HL-60 (cell line): ENCODE data around the gene MYO15A.

ENCODE experiments used
- DNase-seq, 2 experiments: peaks; one replicate each; pipeline ENCODE4 v3.0.0-alpha.2; 2010 to 2020; ENCODE audit warnings: low read depth in 1 of 2, low spot score in 1 of 2
- H3K27ac ChIP-seq: fragments of 250-450 bp; sonication (Bioruptor Pico); replicated peaks from 2 replicates; pipeline ENCODE4 v1.5.1; 2020; ENCODE audit warnings: mild to moderate bottlenecking, moderate library complexity
- H3K27me3 ChIP-seq: fragments of 250-450 bp; sonication (Bioruptor Pico); 2 replicates; pipeline ENCODE4 v1.5.1; 2021; ENCODE audit warnings: mild to moderate bottlenecking, moderate library complexity; ENCODE audit not compliant: insufficient read depth, poor library complexity, severe bottlenecking
- H3K4me3 ChIP-seq: replicated peaks from 2 replicates; pipeline ENCODE4 v1.5.1; 2011; ENCODE audit warnings: mild to moderate bottlenecking, control low read depth, low read length; ENCODE audit not compliant: insufficient read depth
- CTCF ChIP-seq: IDR thresholded peaks from one replicate; pipeline ENCODE4 v1.5.1; 2011; ENCODE audit warnings: low read length, control low read depth, inconsistent platforms; ENCODE audit not compliant: insufficient read depth
- GABPA ChIP-seq: IDR thresholded peaks from 2 replicates; pipeline ENCODE4 v1.6.1; 2012; ENCODE audit warnings: low read depth
- POLR2AphosphoS5 ChIP-seq: IDR thresholded peaks from 2 replicates; pipeline ENCODE4 v1.6.1; 2012; ENCODE audit warnings: low read depth
- REST ChIP-seq: IDR thresholded peaks from 2 replicates; pipeline ENCODE4 v1.6.1; 2012; ENCODE audit warnings: low read depth; ENCODE audit not compliant: insufficient replicate concordance
- SPI1 ChIP-seq: IDR thresholded peaks from 2 replicates; pipeline ENCODE4 v1.6.1; 2012; ENCODE audit warnings: low read depth, mild to moderate bottlenecking, borderline replicate concordance

MYO15A gene

GRCh38 chr17:18132711-18133110, 24.2 kb downstream of the MYO15A start:
- TF ChIP-seq CTCF (no peak), SPI1 (no peak), REST (no peak), POLR2AphosphoS5 (no peak), GABPA (no peak)
- Histone ChIP-seq H3K4me3 (no peak overlapping the region), H3K27ac (no peak overlapping the region), H3K27me3 (no peaks in the 10 kb centered on the region)
- no peak for DNase-seq

GRCh38 chr17:18136357-18136756, 27.8 kb downstream of the MYO15A start:
- TF ChIP-seq REST (no peak), GABPA (no peak), CTCF (no peak), SPI1 (no peak), POLR2AphosphoS5 (no peak)
- Histone ChIP-seq H3K27me3 (no peaks in the 10 kb centered on the region), H3K4me3 (no peak overlapping the region), H3K27ac (no peak overlapping the region)
- no peak for DNase-seq

GRCh38 chr17:18138065-18138749, 29.7 kb downstream of the MYO15A start:
- TF ChIP-seq GABPA (no peak), SPI1 (no peak), CTCF (no peak), REST (no peak), POLR2AphosphoS5 (no peak)
- no peak overlapping the region for H3K27ac ChIP-seq
- no peak for DNase-seq
- H3K4me3 ChIP-seq, result no peak overlapping the region
- H3K27me3 ChIP-seq, result no peaks in the 10 kb centered on the region
